ENCODE results near the gene FIGNL1. TPM values are rescaled to one million over a fixed set of nuclear protein-coding genes. Genes with fewer than 3 reads are reported as not detected.

FIGNL1 gene
- total RNA-seq, 1 experiment from 2014 or later: 28.1 TPM

DNA sequence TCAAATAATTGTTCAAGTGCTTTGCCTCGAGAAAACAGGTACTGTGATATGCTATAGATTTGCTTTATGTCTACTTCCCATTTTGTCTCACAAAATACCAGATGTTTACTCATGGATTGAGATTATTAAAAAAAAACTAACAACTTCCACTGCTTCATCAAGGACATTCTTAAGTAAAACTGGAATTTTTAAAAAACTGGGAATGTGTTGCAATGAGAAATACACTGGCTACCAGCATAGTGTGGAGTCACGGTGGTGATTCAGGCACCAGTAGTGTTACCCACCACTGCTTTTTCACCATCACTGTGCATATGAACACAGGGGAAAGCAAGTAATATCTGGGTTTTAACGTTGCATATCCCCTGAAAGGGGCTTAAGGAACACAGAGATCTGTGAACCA, 21.2 kb downstream of the FIGNL1 start:
- ChIA-PET POLR2A (no interaction called here), RAD21 (ENCODE audit: low non-redundant PET in 1 of 2, low total read pairs in 2 of 2, uncharacterized antibody in 2 of 2, unreplicated experiment in 2 of 2) (no interaction called here), CTCF (interaction anchor here (1.7 kb wide), 1 partner anchor 11 kb away, joined by 5 read pairs; no protein-coding TSS in a partner anchor)
- intact Hi-C loops (cut with micrococcal nuclease): no loop called here
- Histone ChIP-seq H3K79me2 (ENCODE audit: insufficient read depth, low read length) (no peaks in the 10 kb centered on the region), H3K4me2 (ENCODE audit: low read length) (no peak overlapping the region), H2AFZ (ENCODE audit: low read depth, low read length, poor library complexity, severe bottlenecking) (no peak overlapping the region), H3K4me3 (replicated peaks in 1 of 2; ENCODE audit: low read depth in 1 of 2, low read length in 2 of 2) (no peak overlapping the region), H3K4me1 (ENCODE audit: control insufficient read depth in 1 of 2, insufficient read depth in 2 of 2, low read length in 2 of 2) (no peaks in the 10 kb centered on the region), H3K36me3 (ENCODE audit: control insufficient read depth in 1 of 2, insufficient read depth in 2 of 2, low read length in 2 of 2) (no peaks in the 10 kb centered on the region), H4K20me1 (ENCODE audit: insufficient read depth) (no peaks in the 10 kb centered on the region), H3K27me3 (ENCODE audit: insufficient read depth, low read length) (no peaks in the 10 kb centered on the region), H3K9me3 (ENCODE audit: control insufficient read depth in 1 of 2, insufficient read depth in 1 of 2, low read depth in 1 of 2, low read length in 2 of 2) (no peaks in the 10 kb centered on the region), H3K9me2 (ENCODE audit: insufficient read depth) (no peaks in the 10 kb centered on the region), H3K27ac (ENCODE audit: low read depth, low read length) (no peak overlapping the region), H3K9ac (ENCODE audit: low read length) (no peak overlapping the region)
- TF ChIP-seq EGR1 (IDR thresholded peaks at IDR 0.05; ENCODE audit: low read depth): no peak
- no peak for TF ChIP-seq SP1 (IDR thresholded peaks at IDR 0.05; ENCODE audit: low read depth)
- TF ChIP-seq, protein P1, sequence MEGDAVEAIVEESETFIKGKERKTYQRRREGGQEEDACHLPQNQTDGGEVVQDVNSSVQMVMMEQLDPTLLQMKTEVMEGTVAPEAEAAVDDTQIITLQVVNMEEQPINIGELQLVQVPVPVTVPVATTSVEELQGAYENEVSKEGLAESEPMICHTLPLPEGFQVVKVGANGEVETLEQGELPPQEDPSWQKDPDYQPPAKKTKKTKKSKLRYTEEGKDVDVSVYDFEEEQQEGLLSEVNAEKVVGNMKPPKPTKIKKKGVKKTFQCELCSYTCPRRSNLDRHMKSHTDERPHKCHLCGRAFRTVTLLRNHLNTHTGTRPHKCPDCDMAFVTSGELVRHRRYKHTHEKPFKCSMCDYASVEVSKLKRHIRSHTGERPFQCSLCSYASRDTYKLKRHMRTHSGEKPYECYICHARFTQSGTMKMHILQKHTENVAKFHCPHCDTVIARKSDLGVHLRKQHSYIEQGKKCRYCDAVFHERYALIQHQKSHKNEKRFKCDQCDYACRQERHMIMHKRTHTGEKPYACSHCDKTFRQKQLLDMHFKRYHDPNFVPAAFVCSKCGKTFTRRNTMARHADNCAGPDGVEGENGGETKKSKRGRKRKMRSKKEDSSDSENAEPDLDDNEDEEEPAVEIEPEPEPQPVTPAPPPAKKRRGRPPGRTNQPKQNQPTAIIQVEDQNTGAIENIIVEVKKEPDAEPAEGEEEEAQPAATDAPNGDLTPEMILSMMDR (IDR thresholded peaks at IDR 0.05 in 2 of 3, conservative IDR thresholded peaks at IDR 0.05 in 1 of 3; ENCODE audit: borderline replicate concordance in 1 of 3, insufficient read depth in 1 of 3, low read depth in 2 of 3, low read length in 2 of 3): no peak
- no peak for TF ChIP-seq ELF1 (IDR thresholded peaks at IDR 0.05; ENCODE audit: borderline replicate concordance, low read depth)
- no peak for TF ChIP-seq ZFX (IDR thresholded peaks at IDR 0.05)
- TF ChIP-seq SIN3A (IDR thresholded peaks at IDR 0.05; ENCODE audit: low read depth): no peak
- no peak for TF ChIP-seq CBX3 (IDR thresholded peaks at IDR 0.05; ENCODE audit: low read depth)
- no peak for TF ChIP-seq SRF (IDR thresholded peaks at IDR 0.05; ENCODE audit: low read depth)
- no peak for TF ChIP-seq RAD21 (IDR thresholded peaks at IDR 0.05; ENCODE audit: low read depth)
- TF ChIP-seq JUND (IDR thresholded peaks at IDR 0.05): no peak
- TF ChIP-seq EZH2phosphoT487 (IDR thresholded peaks at IDR 0.05; ENCODE audit: borderline replicate concordance): no peak
- BruUV-seq (replicated peaks): no TSS peak
- ATAC-seq (no peak), DNase-seq (ENCODE audit: low read depth, low spot score) (no peak)

Measured in HCT116 (cell line).